Left hindlimb (tissue), 1 donor: Measurements from ENCODE around the gene PNKD.

Experiments used
- DNase-seq: peaks from one replicate; pipeline ENCODE4 v3.0.0-alpha.2; 2018

The PNKD gene

GRCh38 chr2:218383892-218384519 is 113.7 kb downstream of the PNKD start:
- no peak for DNase-seq

- no peak for DNase-seq
These were observed 114.7 kb downstream of the PNKD start for GRCh38 chr2:218384975-218385374.

- no peak for DNase-seq
These were observed 116.4 kb downstream of the PNKD start for GRCh38 chr2:218386505-218387368.

- peak; percentile 71 for DNase-seq
These were observed 117.3 kb downstream of the PNKD start for GRCh38 chr2:218387369-218388194.

GRCh38 chr2:218389333-218390150 is 119.2 kb downstream of the PNKD start:
- DNase-seq: no peak

GRCh38 chr2:218391202-218391601 is 120.9 kb downstream of the PNKD start:
- DNase-seq: no peak

- DNase-seq: no peak
These were observed 122.1 kb downstream of the PNKD start for GRCh38 chr2:218392459-218392858.

GRCh38 chr2:218392891-218393462 is 122.7 kb downstream of the PNKD start:
- no peak for DNase-seq

- DNase-seq: no peak
These were observed 123.5 kb downstream of the PNKD start for GRCh38 chr2:218393750-218394290.

- DNase-seq: no peak
These were observed 124.2 kb downstream of the PNKD start for GRCh38 chr2:218394298-218395089.

GRCh38 chr2:218395090-218395444 is 124.7 kb downstream of the PNKD start:
- DNase-seq: no peak

- DNase-seq: no peak
These were observed 125.1 kb downstream of the PNKD start for GRCh38 chr2:218395456-218395825.

GRCh38 chr2:218395826-218396687 is 125.7 kb downstream of the PNKD start:
- DNase-seq: peak; percentile 95
